HCEC 1CT (cell line): ENCODE measurements around the gene ADARB2.

ENCODE experiments used
- DNase-seq: peaks from one replicate; pipeline ENCODE4 v3.0.0-alpha.2; 2017

Gene ADARB2

DNA sequence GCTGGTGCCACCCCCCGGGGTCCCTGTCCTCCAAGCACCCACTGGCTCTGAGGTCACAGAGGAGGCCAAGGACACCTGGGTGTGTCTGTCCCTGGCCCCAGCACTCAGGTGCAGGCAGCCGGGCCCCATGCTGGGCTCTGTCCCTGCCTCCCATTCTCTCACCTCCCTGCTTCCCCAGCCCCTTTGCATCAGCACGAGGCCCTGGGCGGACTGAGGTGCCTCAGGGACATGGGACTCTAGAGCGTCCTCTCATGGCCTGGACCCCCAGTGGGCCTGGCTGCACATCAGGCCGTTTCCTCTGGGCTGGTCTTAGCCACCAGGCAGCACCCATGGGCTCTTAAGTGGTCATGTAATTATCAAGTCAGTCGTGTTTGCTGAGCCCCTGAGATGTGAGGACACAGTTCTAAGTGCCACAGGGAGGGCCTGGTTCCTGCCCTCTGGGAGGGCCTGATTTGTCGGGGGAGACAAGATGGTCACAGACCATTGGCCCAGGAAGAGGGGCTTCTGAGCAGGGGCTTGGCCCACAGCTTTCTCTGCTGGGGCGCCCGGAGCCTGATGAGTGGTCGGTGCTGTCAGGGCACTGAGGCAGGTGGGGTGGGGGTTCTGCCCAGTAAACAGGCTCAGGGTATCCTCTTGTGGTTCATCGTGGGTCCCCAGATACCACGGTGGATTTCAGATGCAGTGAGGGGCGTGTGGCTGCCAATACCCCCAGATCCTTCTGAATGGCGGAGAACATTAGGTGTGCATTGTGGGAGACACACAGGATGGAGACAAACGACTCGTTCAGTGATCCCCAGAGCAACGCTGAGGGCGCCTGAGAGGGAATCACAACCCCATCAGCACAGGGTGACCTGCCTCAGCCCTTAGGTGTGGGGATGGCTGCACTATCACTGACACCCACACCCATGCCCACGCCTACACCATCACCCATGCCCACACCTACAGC is 528.7 kb downstream of the ADARB2 start:
- no peak for DNase-seq

DNA sequence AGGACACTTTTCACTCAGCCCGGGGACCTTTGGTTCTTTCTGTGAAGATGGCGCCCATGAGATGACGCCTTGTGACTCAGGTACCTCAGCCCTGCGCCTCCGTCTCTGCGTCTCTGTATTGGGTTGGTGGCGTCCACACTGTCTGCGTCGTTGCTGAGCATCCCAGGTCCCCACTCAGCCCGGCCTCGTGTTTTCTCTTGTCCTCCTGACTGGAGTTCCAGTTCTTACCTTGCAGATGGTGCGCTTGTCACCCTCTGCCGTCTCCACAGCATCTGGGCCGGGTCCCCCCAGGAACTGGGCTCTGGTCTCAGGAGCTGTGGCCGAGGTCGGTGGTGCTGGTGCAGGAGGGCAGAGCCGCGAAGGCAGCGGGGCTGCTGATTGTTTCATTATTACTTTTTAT is 530.7 kb downstream of the ADARB2 start:
- DNase-seq, result no peak

DNA sequence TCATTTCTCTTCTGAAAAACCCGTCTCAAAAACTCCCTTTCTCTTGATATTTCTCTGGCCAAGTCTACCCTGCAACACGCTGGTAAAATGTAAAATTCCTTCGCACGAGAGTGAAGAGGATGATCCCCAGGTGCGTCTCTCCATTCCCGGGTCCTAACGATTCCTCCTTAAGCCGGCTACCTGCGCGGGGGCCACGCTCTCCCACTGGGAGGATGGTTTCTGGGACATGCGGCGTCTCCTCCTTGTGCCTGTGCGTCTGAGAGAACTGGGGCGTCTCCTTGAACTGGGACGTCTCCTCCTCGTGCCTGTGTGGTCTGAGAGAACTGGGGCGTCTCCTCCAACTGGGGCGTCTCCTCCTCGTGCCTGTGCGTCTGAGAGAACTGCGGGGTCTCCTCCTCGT is 531.2 kb downstream of the ADARB2 start:
- DNase-seq, result no peak

DNA sequence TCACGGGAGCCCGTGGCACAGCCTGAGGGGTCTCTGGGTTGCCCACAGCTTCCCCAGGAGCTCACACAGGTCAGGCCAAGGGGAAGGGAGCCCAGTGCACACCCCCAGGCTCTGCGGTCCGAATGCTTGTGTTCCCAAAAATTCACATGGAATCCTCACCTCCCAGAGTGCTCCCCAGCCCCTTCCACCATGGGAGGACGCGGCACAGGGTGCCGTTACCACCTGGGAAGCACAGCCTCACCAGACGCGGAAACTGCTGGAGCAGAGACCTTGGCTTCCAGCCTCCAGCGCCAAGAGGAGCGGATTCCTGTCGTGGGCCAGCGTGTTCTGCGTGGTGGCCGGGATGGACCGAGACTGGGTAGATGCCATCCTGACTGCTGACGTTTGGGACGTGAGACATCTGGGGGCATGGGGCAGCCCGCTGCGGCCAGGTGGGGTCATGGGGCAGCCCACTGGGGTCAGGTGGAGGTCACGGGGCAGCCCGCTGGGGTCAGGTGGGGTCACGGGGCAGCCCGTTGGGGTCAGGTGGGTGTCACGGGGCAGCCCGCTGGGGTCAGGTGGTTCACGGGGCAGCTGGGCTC is 531.8 kb downstream of the ADARB2 start:
- DNase-seq, result no peak

DNA sequence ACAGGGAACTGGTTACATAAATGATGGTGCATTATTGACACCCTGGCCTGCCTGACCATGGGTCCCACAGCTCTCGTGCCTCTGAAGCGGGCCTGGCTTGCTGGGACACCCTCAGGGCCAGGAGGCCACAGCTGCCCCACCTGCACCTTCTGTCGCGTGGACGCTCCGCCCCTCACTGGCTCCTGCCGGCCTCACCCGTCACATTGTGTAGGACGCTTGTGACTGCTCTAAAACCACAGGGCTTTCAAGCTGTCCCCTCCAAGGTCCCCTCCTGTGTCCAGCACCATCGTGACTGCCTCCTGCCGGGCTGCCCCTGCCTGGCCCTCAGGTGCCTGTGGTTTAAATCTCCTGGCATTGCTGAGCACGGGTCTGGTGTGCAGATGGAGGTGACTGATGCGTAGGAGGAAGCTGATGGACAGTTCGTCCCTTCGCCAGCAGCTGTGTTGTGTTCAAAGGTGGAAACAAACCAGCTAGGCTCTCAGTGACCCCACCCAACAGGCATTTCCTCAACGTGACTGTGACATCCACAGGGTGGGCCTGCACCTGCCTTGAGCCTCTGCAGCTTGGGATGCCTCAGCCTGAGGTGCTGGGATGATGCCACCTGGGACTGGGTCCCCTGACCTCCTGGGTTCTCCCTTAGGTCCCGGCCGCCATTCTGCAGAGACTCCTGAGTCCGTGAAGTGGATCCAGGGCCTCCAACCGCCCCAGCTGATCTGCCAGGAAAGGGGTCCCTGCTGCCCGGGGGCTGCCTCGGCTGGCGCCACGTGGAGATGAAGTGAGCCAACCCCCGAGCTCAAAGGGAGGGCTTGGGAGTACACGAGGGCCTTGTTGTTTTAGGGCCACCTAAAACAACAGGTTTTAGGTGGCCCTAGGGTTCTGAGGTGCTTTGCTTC is 532.6 kb downstream of the ADARB2 start:
- DNase-seq, result no peak

DNA sequence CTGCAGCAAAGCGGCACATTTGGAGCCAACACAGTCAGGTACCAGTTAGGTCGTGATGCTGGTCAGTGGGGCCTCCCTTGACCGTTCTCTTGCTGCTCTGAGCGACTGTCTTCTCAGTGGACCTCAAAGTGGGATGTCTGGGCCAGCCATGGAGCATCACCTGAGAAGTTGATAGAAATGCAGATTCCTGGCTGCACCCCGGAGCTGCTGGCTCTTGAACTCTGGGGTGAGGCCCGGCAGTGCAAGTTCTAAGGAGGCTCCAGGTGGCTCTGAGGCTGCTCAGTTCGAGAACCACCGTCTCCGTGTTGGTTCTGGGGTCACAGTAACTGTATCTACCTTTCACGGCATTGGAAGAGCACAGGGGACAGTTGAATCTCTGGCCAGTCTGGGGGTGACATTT is 533.6 kb downstream of the ADARB2 start:
- DNase-seq, result no peak

DNA sequence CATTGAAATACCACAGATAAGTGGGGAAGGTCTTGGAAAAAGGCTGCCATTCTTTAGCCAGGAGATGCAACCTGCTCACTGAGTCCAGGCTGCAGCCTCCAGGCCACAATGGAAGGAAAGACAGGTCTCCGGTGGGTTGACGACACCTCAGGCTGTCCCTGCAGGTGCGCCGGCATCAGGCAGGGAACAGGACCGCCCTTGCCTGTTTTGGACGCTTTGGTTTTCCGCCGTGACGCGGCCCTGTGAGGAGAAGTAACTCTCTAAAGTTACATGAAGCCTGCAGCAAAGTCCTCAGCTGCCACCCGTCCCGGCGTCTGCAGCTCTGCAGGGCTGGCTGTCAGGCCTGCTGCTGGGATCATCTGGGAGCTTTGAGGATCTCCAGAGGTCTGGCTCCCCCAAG is 534.1 kb downstream of the ADARB2 start:
- no peak for DNase-seq

DNA sequence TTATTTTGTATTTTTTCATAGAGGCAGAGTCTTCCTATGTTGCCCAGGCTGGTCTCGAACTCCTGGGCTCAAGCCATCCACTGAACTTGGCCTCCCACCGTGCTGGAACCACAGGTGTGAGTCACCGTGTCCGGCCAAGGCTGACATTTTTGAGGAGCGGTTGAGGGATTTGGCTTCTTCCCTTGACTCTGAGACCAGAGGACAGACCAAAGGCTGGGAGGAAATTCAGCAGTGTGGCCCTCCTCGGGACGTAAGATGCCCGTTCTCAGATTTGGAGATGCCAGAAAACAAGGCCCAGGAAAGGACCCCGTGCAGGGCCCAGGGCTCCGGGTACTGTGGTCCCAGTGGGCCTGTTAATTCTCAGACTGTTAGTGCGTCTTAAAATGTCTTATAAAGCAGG is 535.0 kb downstream of the ADARB2 start:
- no peak for DNase-seq

DNA sequence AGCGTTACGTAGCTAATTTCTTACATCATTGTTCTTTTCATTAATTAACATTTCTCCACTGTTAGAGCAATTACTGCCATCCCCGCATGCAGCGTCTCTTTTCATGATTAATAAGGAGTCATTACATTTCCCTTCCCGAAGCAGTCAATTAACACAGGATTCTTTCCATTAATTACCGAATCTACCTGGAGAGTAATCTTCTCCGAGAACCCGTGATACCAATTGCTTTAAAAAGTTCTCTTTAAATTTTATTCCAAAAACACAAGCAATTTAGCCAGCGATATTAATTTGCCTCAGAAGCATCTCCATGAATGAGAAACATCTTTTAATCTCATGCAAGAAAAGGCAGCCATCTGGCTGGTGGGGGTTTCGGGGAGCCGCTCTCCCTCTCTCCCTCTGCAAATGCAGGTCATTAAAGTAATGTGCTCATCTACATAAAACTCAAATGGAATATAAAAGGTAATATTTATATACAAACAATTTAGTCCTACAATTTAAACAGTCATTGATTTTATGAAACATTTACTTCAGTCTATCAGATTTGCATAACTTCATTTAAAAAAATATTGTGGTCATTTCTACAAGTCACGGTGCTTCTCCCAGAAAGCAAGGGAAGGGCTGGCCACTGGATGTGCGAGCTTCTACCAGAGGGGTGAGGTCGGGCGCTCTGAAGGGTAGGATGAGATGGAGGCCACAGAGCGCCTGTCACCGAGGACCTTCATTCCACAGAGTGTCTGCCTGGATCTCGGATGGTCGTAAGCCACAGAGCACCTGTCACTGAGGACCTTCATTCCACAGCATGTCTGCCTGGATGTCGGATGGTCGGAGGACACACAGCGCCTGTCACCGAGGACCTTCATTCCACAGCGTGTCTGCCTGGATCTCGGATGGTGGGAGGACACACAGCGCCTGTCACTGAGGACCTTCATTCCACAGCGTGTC is 536.2 kb downstream of the ADARB2 start:
- no peak for DNase-seq

DNA sequence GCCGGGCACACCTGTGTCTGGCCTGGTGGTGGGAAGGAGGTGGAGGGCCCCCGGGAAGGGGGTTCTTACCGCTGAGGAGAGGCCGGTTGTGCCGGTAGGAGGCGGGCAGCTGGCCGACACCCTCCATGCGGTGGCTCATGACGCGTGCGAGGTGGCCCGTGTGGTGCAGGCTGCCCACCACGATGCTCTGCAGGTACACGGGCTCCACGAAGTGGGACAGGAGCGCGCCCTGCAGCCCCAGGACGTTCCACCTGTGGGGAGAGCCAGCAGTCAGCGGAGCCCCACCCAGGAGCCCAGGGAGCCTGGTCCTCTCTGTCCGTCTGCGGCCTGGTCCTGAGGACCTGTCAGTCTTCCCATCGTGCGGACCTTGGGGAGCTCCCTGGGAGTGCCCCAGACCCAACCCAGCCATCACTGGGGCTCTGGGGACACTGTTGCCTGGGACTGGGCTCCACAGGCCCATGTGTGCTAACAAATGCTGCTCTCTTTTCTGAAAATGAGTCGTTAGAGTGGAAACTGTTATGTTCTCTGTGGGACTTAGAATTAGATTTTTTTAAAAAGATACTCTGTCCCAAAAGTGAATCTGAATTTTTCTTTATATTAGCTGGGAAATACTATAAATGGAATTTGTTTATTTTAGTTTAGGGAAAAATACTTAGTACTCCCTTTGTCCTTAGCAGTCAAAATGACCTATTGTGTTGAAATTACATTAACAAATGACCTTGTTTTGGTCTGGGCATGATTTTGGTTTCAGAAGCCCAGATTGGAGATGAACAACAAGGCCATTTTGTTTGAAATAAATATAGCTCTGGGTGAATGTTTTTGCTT is 537.2 kb downstream of the ADARB2 start:
- no peak for DNase-seq

DNA sequence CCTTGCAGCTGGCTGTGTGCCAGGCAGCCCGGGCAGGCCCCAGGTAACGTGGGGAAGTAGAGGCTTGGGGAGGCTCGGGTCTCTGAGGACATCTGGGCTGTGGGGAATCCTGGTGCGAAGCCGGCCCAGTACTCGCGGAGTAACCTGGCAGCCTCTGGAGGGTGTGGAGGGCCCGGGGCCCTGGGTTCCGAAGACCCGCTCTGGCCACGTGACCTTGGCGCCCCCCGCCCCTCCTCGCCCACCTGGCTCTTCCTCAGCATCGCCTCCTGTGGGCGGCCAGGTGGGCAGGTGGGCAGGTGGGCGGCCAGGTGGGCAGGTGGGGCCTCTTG is 538.0 kb downstream of the ADARB2 start:
- no peak for DNase-seq

DNA sequence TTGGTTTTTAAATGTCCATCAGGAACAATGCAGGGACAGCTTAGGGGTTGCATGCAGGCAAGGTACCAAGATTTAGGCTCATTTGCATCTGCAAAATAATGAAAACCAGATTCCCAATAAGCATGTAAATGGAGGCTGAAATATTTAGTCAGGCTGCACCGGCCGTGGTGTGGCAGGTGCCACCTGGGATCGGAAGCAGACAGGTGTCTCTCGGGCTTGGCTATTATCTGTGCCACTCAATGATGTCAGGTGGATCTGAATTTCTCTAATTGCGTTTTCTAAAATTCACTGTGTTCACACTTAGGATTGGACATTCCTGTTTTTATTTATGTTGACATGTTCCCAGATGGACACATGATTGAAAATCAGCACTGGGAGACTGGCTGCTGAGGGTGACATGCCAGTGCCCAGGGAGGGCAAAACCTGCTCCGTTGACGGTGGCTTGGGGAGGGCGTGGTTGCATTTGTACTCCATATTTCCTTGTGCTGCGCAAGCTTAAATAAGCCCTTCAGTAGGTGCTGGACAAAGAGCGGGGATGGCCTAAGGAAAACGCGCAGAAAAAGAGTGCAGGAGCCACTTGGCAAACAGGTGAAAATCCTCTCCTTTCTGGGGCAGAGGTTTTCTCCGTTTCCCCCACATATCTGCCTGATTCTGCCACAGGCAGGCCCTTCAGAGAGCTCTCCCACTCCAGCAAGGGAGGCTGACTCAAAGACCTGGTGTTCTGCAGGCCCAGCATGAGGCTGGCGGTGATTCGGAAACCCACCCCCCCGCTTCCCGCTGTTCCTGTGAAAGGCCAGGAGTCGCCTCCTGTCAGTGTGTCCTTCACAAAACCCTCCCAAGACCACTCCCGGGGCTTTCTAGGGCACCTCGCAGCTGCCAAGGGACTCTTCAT is 538.6 kb downstream of the ADARB2 start:
- DNase-seq, result no peak

DNA sequence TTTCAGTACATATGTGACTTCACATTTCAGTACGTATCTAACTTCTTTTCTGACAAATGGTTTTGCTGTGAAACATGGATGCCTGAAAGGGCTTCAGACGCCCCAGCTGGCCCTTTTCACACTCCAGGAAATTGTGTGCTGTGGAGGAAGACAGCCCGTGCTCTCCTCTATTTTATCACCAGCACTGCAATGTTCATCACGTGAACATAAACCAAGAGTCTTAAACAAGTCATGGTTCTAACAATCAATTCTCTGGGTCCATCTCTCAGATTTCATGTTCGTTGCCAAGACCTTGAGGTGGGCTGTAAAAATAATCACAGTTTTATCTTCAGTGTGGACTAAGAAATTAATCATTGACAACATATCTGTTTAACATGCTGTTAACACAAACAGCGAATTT is 539.9 kb downstream of the ADARB2 start:
- DNase-seq, result no peak

DNA sequence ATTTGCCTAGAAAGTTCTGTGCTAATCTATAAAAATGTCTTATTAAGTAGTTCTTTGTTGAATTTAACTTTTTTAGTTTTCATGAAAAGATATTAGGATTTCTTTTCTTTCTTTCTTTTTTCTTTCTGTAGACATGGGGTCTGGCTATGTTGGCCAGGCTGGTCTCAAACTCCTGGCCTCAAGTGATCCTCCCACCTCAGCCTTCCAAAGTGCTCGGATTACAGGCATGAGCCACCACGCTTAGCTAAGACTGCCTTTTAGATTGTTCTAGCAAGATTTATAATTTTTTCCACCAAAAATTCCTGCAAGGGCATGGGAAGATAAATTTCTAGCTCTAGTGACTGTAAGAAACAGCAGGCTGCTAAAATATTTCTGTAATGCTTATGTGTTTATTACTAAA is 540.7 kb downstream of the ADARB2 start:
- no peak for DNase-seq

DNA sequence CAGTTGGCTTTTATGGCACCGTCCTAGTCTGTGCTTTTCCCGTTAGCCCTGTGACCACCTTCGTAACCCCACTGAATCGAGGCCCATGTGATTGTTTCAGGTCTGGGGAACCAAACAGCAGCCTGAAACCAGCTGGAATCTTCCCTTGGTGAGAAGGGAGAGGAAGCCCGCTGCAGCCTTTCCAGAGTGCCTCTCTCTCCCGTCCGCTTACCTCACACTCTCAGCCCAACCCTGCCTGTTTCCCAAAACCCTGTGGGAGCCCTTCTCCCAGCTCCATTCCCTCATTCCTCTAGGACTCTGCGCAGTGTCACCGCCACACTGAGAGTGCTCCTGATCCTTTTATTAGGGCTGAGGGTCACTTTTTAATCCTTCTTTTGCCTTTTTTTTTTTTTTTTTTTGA is 541.5 kb downstream of the ADARB2 start:
- DNase-seq, result no peak

DNA sequence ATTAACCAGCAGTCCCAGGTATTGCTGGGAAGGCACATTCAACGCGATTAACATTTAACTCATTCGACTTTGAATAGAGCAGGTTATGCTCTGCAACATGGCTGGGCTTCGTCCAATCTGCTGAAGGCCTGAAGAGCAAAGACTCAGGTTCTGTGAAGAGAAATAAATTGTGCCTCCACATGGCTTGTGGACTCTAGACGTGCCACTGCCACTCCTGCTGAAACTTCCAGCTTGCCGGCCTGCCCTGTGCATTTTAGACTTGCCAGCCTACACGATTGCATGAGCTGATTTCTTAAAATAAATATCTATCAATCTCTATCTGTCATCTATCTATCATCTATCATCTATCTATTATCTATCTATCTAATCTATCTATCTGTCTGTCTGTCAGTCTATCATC is 543.2 kb downstream of the ADARB2 start:
- DNase-seq, result no peak

DNA sequence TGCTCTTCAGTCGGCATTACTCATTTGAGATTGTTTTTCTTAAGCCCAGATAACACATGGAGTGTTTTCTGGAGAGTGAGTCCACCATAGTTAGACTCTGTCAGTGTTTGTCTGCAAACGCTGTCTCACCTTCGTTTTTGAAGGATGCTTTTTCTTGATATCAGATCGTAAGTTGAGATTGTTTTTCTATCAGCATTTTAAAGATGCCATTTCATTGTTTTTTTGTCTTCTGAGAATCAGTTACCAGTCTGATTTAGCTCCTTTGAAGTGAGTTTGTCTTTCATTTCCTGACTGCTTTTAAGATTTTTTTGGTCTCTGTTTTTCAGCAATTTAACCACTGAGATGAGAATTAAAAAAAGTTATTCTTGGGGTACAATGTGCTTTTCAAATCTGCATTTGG is 543.8 kb downstream of the ADARB2 start:
- no peak for DNase-seq

DNA sequence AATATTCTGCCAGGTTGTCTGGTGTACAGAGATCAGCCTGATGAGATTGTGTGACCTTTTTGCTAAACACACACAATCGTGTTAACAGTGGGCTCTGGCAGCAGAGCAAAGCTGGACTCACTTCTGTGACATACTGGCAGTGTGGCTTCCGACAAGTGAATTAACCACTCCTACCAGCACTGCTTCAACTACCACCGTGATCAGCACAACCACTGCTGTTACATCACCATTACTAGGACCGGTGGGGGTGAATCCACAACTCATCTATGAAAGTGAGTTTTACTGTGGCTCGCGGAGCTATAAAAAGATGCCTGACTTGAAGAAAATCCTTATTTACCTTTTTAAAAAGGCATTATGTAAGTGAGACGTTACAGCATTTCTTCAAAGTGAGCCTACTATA is 545.6 kb downstream of the ADARB2 start:
- DNase-seq, result no peak

DNA sequence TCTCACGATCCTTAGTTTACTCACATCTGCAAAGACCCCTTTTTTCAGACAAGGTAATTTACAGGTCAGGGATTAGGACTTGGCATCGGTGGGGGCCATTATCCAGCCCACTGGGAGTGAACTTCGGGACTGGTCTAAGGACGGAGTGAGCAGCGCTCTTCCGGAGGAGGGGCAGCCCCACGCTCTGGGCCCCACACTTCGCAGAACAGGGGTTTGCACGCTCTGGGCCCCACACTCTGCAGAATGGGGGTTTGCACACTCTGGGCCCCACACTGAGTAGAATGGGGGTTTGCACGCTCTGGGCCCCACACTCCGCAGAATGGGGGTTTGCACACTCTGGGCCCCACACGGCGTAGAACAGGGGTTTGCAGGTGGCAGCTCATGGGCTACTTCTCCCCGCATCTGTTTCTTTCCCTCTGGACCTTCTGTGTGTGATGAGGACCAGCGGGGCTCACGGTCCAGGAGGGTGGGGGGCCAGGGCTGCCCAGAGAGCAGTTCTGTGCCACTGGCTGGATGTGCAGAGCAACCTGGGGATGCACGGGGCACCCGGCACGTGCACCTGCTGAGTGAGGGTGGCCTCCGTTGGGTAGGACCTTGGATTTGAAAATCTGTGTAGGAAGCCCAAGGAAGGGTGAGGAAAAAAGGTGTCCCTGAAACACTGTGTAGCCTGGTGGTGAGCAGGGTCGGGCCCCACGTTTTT is 546.4 kb downstream of the ADARB2 start:
- no peak for DNase-seq

DNA sequence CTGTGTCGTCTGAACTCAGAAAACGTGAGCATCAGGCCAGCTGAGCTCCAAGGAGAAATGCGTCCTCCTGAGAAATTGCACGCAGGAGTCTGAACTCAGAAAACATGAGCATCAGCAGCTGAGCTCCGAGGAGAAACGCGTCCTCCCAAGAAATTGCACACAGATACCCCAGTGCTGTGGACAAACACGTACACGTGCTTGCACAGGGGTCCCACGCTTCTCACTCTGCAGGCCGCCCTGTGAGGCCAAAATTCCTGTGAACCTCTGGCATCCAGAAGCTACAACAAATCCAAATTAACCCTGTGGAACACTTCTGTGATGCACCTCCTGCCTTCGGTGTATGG is 547.3 kb downstream of the ADARB2 start:
- no peak for DNase-seq
